GM10266 (cell line): ENCODE data around the gene STIM1.

Experiments used
- DNase-seq: peaks from one replicate; pipeline ENCODE4 v3.0.0; 2012; ENCODE audit errors: extremely low spot score
- TF ChIP-seq, protein P1 (sequence below): IDR thresholded peaks from 2 replicates; pipeline ENCODE4 v1.5.1; 2012; ENCODE audit warnings: mild to moderate bottlenecking, low read depth; ENCODE audit not compliant: control insufficient read depth, insufficient read depth; ENCODE audit errors: missing control alignments

The STIM1 gene

DNA sequence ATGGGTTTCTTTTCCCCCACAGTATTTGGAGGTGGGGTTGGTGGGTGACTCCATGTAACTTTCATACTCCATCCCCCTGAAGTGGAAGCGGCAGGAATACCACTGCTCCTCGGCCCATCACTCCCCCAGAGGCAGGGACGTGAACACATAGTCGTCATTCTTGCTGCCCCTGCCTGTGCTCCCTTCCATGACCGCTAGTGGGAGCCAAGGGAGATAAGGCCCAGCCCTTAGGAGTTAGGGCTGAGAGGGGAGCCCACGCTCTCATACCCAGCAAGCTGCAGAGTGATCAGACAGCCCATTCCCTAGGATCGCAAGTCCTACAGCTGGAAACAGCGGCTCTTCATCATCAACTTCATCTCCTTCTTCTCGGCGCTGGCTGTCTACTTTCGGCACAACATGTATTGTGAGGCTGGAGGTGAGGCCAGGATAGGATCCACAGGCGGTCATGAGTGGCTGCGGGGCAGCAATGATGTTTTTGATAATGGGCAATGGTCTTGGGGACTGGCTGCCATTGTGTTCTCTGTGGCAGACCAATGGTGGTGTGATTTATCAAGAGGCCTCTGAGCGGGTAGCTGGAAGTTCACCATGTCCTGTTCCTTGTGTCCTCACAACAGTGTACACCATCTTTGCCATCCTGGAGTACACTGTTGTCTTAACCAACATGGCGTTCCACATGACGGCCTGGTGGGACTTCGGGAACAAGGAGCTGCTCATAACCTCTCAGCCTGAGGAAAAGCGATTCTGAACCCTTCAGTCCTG, 30.6 kb upstream of the STIM1 start:
- TF ChIP-seq, protein P1, sequence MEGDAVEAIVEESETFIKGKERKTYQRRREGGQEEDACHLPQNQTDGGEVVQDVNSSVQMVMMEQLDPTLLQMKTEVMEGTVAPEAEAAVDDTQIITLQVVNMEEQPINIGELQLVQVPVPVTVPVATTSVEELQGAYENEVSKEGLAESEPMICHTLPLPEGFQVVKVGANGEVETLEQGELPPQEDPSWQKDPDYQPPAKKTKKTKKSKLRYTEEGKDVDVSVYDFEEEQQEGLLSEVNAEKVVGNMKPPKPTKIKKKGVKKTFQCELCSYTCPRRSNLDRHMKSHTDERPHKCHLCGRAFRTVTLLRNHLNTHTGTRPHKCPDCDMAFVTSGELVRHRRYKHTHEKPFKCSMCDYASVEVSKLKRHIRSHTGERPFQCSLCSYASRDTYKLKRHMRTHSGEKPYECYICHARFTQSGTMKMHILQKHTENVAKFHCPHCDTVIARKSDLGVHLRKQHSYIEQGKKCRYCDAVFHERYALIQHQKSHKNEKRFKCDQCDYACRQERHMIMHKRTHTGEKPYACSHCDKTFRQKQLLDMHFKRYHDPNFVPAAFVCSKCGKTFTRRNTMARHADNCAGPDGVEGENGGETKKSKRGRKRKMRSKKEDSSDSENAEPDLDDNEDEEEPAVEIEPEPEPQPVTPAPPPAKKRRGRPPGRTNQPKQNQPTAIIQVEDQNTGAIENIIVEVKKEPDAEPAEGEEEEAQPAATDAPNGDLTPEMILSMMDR: peak; percentile 86
- DNase-seq: peak; percentile 79

DNA sequence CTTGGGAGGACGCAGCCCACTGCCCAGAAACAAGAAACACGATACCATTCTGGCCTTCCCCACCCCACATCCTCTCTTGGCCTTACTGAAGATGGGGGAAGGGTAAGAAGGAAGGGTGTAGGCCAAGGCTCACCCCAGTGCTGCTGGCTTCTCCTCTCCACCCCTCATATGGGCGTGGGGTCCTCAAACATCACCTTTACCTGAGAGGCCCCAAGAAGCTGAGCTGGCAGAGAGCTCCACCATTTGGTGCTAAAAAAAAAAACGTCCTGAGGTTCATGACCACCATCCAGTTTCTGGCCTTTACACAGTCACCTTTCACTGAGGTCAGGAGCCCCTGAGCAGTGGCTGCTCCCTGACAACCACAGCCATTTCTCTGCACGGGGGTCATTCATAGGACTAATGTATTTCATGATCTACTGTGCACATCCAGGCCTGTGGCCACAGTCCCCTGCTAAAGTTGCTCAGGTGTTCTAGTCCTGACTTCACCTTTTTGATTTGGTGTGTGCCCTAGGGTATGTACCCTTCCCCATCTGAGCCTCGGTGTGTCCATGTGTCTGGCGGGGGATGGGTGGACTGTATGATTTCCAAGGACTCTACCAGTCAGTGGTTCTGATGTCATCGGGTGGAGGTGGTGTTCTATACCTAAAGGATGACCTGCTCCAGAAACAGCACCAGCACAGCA, 29.9 kb upstream of the STIM1 start:
- TF ChIP-seq, protein P1: no peak
- DNase-seq: no peak

DNA sequence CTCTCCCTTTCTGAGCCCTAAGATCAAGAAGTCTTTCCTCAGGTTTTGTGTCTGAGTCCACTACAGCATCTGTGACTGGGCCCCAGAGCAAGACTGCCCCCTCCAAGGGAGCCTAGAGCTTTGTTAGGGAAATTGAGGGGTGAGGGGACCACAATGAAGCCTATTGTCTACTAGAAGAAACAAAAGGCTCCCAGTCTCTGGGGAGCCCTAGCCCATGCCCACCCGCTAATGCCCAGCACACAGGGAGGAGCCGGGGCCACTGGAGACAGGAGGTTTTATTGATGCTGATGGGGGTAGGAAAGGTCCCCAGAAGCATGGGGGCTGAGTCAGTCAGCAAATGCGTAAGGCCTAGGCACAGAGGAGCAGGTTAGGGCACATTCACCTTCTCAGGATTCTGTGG, 28.7 kb upstream of the STIM1 start:
- TF ChIP-seq, protein P1: no peak
- no peak for DNase-seq

DNA sequence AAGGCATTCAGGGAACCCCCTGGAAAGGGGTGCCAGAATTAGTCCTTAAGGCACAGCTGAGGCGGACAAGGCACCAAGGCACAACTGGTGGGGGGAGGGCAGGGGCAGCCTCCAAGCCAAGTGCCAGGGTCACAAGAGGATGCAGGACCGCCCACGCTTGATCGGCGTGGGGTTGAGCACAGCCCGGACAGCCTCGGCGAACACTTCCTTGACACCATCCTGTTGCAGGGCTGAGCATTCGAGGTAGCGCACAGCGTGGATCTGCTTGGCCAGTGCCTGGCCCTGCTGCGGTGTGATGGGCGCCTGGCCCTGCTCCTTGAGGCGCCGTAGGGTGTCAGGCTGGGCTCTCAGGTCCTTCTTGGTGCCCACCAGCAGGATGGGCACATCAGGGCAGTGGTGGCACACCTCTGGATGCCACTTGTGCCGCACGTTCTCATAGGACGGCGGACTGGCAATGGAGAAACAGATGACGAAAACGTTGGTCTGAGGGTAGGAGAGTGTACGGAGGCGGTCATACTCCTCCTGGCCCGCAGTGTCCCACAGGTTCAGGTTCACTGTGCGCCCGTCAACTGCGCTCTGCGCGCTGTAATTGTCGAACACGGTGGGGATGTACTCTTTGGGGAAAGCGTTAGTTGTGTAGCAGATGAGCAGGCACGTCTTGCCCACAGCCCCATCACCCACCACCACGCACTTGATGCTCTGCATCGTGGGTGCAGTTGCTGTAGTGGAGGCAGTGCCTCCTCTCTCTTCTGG, 27.9 kb upstream of the STIM1 start:
- no peak for DNase-seq
- TF ChIP-seq, protein P1: no peak

DNA sequence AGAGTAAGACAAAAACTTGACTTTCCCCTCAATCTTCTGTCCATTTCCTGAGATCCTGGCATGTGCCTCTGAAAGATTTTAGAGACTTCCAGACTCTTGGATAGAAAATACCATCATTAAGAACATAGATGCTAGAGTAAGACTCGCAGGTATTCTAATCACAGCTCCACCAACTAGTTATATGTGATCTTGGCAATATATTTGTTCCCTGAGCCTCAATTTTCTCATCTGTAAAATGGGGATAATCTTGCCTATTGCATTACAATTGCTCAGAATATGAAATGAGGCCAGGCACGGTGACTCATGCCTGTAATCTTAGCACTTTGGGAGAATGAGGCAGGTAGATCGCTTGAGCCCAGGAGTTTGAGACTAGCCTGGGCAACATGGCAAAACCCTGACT, 25.4 kb upstream of the STIM1 start:
- TF ChIP-seq, protein P1: no peak
- DNase-seq: no peak

DNA sequence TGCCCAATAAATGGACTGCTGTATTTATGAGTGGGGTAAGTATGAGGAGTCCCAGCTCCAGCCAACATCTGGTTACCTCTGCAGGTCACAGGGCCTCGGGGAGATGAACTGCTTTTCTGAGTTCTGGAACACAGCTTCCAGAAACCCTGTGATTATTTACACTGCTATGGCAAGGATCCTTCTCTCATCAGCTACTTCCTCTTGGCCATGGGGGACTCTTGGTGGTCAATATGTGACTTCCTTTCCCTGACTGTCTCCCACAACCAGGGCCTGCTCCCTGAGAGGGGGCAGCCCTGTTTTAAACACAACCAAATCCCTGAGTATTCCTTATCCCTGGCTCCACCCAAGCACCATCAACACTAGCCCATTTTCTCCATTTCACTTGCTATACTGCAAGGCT, 24.7 kb upstream of the STIM1 start:
- TF ChIP-seq, protein P1: no peak
- no peak for DNase-seq
